Stimulated activated CD4-positive, alpha-beta T cell treated with anti-CD3 and anti-CD28 coated beads, Interleukin-2, amount 100 ng/mL, for 24 hours (primary cell): ENCODE data around the gene TUBA1A.
A peak's percentile ranks its signal among the peaks of the same experiment; 100 is the strongest.
"Not testable (repeated sequence)": the region's sequence is repeated elsewhere in the genome, so short reads cannot be mapped to it uniquely, and the experiment has no call there.

Experiments used
- DNase-seq, 2 donors: peaks; one replicate each; pipeline ENCODE4 v3.0.0-alpha.2; 2020

The TUBA1A gene

DNA sequence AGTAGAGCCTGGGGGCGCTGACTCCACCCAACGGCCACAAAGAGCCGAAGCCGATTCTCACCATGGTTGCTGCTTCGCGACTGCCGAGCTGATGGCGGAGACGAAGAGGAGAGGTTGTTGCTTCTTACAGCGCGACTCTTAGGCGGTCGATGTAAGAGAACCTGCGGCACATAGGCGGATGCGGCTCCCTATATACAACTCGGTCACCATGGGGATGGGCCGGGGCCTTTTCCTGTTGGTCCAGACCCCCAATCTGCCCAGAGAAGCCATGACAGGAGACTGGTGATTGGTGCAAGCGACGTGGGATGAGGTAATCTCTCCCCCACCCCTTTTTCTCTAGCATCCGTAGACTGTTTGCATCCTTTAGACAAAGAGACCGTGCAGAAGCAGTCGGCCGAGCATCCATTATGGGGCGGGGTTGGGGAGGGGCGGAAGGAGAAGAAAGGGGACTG lies at the start of gene TUBA1A:
TSS of gene TUBA1A (minus strand) at position 165 of the 452 bp plus-strand sequence. CDS start at position 64, 101 bp downstream.
- DNase-seq = peak; percentile 88 to 89

DNA sequence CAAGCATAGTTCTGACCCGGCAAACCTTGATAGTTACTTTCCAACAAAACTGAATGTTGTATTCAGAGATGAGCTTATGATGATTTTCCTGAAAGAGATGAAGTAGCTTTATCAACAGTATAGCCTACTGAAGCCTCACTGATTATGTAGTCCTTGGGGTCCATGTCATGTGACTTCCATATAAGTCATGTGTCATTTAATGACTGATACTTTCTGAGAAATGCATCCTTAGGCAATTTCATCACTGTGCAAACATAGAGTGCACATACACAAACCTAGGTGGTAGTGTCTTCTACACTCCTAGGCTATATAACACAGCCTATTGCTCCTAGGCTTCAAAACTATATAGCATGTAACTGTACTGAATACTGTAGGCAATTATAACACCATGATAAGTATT lies 47.5 kb upstream of the TUBA1A start:
- no peak for DNase-seq

DNA sequence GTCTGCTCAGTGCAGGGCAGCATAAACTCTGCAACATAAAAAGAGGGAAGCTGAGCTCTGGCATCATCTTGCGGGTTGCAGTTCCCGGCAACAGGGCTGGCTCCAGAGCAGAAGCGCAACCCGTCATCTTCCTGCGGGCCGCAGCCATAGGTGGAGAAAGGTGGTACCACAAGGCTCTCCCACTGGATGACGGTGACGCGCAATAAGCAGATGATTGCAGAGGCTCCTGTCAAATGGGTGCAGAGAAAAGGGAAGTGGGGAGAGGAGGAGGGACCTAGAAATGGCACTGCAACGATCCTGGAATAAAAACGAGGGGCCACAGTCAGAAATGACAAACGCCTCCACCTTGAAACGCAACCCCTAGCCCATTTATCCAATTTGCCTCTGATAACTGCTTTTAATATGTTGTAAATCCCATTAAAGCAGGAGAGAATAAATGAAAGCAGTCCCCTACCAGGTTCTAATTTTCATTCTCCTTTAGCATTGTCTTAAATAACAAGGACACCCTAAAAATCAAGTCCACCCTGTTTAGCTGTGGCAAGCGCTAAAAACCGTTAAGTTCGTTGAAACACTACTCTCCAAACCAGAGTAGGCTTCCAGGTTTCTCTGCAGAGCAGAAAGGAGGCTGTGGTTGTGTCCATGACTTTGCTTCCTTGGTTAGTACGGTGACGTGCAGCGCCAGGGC lies 45.1 kb upstream of the TUBA1A start:
- DNase-seq = peak; percentile 18 to 27

DNA sequence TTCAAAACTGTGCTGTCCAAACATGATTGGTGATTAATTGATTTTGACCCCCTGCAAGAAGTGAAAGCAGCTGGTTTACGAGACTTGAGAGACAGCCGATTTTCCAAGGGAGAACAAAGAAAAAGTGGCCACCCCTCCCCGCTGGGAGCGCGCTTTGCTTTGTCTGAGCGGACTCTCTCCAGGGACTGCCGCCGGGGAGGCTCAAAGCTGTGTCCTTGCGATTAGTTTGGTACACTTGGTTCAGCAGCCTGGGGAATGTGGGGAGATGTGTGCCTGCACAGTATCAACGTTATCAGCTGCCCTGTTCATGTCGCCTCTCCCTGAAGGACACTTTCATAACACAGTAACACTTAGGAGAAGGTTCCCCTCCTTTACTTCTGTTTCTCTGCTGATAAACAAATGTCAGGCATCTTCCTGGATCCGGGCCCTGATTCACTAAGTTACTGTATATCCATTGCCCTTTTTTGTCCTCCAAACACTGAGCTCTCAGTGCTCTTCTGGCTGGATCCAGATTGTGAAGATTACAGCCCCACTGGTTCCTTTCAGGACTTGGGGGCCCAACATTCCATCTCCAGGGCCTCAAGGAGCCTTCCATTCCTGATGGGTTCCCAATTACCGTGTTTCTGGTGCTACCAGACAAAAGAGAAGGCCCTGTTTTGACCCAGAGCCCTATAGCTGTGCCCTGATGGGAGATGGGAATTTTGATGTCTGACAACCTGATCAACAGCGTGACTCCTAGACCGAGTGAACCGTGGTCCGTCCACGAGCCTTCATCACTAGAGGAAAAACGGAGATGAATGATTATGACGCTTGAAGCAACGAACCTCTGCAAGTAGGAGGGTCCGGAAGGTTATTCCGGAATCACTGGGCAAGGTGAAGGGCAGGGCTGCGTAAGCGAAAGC lies 44.3 kb upstream of the TUBA1A start:
- peak in 1 of 2 donors; percentile 18 for DNase-seq

DNA sequence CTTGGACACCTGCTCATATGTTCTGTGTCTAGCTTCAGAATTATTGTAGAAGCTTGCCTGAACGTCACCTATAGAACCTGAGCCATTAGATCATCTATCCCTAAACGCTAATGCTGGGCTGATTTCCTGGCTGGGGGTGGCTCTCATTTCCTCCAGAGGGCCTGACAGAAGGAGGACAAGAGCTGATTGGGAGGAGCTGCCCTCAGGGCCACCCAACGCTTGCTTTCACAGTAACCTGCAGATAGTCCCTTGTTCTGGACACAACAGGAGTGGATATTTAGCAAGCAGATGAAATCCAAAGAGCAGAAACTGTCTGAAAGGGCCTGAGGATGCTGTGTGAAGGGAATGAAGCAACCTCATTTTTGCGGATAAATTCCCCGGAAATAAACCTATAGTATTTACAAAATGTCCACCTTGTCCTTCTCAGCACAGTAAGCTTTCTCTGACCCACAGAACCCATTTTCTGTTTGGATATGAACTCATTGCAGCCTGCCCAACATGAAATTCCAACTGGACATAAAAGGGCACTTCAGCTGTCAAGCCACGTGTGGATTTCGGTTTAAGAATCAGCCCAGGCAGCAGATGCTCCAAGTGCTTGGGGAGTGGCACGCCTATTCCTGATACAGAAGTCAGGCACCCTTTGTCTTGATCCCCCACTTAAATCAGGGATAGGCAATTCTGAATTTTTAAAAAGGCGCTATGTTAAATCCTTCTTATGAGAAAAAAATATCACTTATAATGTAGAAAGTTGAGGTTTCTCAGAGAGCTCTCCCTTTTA lies 43.2 kb upstream of the TUBA1A start:
- no peak for DNase-seq

DNA sequence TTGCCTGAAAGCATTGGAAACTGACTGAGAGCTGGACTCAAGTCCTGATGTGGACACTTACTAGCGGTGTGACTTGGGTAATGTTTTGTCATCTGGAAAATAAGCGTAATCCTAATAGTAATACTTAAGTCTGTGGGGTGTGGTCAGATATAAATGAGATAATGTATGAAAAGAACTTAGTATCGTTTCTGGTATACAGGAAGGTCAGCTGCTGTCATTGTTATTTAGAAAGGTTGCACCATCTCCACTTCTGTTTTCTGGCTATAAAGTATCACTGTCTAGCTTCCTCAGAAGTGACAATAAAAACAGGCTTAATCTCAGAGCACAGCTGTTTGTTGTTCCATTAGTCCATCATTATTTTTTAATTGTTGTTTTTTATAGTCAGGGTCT lies 41.9 kb upstream of the TUBA1A start:
- no peak for DNase-seq

DNA sequence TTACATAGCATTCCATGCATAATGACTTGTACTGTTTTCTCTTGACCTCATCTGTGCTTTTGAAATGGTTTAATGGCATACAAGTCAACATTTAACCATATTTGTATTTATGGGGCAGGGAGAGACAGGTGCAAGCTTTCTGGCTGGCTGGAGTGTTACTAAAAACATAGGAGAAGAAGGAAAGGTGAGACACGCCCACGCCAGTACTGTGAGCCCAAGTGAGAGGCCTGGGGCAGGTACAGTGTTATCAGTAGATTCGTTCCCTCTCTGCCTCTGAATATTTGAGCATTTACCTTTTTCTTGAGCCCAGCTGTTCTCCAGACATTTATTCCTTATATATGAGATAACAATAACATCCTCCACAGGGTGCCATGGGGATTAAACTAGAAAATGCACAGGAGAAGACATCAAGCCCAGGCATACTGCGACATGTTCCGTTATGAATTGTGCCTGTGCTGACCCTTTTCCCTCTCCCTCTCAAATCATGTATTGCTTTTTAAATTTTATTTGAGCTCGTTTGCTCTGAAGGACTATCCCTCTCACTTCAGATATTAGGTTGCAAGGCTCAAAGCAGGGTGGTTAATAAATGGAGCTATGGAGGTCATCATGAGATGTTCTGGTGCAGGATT lies 41.4 kb upstream of the TUBA1A start:
- DNase-seq = no peak

DNA sequence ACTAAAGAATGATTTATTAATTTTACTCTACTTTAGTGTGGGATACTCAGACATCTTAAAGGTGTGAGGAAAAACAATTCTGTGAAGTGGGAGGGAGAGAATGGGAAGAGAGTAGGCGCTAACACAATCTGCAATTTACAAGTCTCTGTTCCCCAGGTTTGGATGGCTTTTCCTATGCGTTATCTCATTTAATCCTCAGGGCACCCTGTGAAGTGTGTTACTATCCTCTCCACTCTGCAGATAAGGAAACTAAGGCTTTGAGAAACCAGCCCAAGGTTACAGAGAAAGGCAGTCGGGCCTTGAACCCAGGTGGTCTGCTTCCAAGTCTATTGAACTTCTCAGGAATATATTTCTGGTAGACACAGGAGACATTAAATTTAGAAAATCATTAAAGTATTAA lies 39.8 kb upstream of the TUBA1A start:
- DNase-seq = no peak

DNA sequence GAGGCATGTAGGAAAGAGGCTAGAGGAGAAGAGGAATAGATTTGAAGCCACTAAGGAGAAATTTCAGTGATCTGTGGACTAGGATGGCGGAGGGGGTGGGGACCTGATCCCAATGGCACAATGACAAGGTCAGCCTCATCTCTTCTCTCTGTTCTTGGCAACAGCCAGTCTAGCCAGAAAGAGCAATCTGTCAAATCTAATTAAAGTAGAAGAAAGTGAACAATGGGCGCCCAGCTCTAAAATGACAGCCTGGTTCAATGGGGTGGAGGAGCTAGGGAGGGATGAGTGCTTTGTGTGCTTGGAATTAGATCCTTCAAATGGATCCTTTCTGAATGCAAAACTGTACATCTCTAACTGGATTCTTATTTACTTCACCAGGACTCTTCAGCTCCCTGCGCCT lies 38.8 kb upstream of the TUBA1A start:
- no peak for DNase-seq

DNA sequence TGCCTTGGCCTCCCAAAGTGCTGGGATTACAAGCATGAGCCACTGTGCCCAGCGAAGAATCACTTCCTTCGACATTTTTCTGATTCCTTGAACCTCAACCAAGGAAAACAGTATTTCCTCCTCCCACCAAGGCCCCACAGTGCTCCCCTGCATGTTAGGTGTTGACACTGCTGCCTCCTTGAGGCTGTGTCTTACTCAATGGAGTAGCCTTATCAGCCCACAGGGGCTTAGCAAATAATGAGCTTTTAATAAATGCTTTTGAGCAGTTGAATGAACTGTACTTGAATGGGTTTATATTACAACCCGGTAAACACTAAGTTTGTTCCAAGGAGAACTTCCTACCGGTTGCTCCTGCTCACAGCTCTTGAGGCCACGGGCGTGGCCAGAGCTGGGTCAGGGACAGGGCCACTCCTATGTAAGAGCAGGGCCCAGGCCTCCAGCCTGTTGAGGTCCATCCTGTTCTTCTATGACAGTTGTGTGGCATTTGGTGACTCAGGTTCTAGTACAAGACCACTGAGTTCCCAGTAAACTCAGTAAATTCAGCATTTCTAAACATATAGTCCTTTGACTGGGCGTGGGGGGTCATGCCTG lies 36.8 kb upstream of the TUBA1A start:
- DNase-seq = no peak

DNA sequence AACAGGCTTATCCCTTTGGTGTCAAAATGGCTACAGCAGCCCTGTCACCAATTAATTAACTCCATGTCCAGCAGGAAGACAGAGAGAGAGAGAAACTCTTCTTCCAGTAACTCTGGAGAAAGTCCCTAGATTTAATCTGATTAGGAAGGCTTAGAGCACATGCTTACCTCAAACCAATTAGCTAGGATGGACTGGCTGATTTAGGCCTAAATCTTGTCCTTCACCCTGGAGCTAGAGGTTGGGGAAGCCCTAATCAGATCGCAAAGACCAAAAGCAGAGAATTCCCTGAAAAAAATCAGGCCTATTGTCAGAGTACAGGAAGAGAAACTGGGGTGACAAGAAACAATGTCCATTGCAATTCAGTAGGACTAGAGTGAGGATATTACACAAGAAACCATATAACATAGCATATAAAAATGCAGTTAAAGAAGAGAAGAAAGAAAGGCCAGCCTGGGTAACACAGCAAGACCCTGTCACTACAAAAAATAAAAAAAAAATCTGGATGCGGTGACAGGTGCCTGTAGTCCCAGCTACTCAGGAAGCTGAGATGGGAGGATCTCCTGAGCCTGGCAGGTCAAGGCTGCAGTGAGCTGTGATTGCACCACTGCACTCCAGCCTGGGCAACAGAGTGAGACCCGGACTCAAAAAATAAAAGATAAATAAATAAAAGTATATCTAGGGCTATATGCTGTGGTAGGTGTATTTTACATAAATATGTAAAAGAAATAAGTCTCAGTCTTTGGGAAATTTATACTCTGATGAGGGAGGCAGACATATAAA lies 34.9 kb upstream of the TUBA1A start:
- no peak for DNase-seq

DNA sequence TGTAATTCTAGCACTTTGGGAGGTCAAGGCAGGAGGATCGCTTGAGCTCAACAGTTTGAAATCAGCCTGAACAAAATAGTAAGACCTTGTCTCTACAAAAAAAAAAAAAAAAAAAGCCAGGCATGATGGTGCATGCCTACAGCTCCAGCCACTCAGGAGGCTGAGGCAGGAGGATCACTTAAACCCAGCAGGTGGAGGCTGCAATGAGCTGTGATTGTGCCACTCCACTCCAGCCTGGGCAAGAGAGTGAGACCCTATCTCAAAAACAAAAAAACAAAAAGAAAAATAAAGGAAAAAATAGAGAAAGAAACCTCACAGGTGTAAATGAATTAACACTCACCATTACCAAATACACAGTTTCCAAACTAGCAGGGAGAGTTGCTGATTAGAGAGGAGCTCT lies 34.2 kb upstream of the TUBA1A start:
- no peak for DNase-seq

DNA sequence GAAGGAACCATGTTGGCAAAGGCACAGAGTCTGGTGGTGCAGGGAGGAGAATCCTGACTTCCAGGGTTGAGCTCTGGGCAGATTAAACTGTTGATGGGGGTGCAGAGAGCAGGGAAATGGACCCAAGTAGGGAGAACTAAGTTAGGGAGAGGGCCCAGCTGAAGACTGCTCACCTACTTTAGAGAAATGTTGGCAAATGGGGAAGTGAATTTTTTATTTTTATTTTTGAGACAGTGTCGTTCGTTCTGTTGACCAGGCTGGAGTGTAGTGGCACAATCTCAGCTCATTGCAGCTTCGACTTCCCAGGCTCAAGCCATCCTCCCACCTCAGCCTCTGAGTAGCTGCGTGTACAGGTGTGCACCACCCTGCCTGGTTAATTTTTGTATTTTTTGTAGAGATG lies 32.1 kb upstream of the TUBA1A start:
- DNase-seq = no peak

DNA sequence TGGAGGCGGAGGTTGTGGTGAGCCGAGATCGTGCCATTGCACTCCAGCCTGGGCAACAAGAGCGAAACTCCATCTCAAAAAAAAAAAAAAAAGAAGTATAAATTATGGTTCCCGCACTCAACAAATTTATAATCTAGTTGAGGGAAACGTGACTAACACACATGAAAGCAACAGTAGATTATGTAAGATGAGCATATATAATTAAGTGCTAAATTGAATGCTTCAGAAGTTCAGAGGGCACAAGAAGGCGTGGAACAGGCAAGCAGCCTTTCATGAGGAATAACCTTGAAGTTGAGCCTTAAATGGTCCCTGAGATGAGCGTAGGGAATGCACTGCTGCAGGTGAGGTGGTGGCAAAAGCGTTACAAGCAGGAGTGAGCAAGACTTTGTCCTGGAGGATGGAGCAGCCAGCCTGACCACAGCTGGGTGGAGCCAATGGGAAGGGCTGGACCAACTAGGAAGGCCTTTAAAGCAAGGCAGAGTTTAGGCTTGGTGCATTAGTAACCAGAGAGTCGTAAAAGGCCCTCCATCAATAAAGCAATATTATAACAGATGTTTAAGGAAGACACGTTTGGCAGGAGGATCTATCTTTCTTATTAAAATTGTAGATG lies 30.6 kb upstream of the TUBA1A start:
- DNase-seq = no peak

DNA sequence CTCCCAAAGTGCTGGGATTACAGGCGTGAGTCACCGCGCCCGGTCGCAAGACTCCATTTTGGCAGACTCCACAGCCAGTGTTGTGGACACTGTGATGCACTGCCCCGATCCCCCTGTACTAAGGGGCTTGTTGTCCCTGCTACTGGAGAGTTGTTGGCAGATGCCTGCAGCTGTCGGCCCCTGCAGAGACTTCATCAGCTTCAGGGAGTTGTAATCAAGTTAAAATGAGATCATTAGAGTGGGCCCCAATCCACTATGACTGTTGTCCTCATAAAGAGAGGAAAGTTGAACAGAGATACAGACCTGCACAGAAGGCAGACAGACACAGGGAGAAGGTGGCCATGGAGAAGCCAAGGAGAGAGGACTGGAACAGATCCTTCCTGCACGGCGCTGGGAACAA lies 23.7 kb upstream of the TUBA1A start:
- DNase-seq = no peak

DNA sequence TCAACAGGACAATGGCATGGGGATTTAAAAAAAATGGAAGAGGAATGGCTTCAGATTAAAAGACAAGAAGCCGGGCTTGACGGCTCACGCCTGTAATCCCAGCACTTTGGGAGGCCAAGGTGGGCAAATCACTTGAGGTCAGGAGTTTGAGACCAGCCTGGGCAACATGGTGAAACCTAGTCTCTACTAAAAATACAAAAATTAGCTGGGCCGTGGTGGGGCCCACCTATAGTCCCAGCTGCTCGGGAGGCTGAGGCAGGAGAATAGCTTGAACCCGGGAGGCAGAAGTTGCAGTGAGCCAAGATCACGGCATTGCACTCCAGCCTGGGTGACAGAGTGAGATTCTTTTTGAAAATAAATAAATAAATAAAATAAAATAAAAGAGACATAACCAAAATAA lies 21.8 kb upstream of the TUBA1A start:
- not testable (repeated sequence) for DNase-seq

DNA sequence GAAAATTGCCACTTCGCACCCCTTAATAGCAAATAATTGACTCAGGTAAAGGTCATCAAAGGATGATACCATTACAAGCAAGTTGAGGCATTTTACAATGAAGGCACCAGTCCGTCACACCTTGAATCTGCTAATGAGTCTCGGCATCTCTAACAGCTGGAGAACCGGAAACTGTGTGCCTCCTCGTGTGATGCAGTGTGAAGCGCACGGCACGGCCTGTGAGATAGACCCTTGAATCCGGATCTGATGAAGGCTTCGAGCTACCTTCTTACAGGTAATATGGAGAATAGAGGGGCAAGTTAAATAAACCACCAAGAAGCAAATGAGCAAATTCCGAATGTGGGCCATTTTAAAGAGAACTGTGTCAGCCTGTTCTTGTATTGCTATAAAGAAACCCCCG lies 19.8 kb upstream of the TUBA1A start:
- no peak for DNase-seq

DNA sequence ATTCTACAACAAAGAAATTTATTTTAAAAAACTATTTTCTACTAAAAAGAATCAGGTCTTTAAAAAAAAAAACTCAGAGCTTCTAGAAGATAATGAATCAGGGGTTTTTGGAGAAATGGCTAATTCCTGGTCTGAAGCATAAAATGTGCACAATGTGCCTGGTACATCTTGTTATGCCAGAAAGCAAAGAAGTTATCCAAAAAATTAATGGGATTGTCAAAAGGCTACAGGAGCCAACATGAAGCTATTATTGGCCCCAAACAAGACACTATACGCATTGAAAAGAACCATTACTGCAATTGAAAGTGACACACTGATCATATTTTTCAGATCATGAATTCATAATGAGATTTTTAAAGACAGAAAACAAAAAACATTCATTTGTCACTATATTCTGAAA lies 19.3 kb upstream of the TUBA1A start:
- no peak for DNase-seq

DNA sequence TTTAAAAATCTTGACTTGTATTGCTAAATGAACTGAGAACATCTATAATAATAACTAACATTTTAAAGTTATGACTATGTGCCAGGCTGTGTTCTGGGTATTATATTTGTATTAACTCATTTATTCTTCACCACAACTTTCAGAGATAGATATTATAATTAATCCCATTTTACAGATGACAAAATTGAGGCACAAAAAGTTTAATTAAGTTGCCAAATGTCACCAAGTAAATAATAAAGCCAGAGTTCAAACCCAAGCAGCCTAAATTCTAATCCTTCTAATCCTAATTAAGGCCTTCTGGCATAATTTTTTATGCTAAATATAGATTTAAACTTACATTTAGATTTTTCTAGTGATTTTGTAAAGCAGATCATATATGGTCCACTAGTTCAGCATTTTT lies 17.5 kb upstream of the TUBA1A start:
- DNase-seq = no peak

DNA sequence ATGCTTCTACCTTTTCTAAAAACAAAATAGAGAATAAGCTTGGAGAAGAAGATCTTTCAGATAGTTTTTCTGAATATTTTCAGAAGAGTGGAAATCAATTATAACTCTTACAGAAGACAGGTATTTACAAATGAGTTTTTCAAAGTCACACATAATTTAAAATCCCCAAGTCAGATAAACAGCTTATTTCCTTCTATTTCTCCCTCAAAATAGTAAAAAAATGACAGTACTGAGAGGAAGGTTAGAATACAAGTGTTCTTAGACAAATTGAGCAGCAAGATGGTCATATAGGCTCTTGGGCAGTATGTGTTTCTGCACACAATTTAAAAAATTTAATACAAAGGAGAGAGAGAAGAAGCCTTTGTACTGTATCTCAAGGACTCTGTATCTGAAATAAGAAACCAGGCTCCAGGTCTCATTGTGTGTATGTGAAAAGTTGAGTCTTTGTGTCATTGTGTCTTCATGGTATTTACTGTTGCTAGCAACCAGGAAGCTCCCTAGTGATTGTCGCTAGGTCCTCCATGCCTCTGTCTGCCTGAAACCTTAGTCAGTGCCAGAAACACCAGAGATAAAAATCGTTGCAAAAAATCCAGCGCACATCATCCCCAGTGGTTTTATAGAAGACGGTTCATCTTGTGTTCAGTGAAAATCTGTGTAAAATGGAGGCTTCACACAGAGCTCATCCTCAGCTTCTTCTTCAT lies 12.9 kb upstream of the TUBA1A start:
- no peak for DNase-seq
